SH-SY5Y (cell line): ENCODE results near the gene ACADM.

ENCODE experiments used
- GATA2 ChIP-seq: IDR thresholded peaks from 2 replicates; pipeline ENCODE4 v1.6.1; 2011; ENCODE audit warnings: mild to moderate bottlenecking, low read depth, low read length
- GATA3 ChIP-seq: IDR thresholded peaks from 2 replicates; pipeline ENCODE4 v1.6.1; 2011; ENCODE audit warnings: low read depth, mild to moderate bottlenecking, low read length, moderate library complexity

GRCh38 chr1:75736016-75736415 lies 11.5 kb downstream of the ACADM start:
- TF ChIP-seq GATA2 (no peak), GATA3 (no peak)
